Measurements from ENCODE around the gene GCGR.

GCGR gene

DNA sequence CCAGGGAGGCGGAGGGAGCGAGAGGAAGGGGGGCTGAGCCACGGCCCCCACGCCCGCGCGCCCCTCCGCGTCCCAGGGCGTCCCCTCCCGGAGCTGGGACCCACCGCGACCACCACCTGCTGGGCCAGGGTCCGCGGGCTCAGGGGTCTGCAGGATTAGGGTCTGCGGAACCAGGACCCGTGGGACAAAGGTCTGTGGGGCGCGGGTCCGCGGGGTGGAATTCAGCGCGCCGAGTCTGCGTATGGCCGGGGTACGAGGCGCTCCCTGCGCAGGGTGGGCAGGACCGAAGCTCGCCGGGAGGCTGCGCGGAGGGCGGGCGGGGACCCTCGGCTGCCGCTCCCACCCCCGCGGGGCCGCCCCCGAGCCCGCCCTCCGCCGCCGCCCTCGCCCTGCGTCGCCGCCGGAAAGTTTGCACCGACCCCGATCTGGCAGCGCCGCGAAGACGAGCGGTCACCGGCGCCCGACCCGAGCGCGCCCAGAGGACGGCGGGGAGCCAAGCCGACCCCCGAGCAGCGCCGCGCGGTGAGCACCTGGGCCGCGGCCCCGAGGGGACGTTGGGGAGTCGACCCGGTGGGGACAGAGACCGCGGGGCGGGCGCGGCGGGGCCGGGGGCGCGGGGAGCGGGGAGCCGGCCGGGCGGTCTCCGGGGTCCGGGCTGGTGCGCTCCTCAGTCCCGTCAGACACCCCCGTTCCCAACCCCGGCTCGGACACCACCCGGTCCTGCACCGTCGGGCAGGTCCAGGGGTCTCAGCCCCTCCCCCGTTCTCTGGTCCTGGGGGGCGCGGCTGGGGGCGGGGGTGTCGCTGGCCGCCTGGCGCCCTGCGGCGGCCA is at the start of gene GCGR:
Gene GCGR (plus strand): TSS at position 423 of the 831 bp plus-strand sequence. CDS start 4,869 bp downstream, outside the sequence.
- no peak for DNase-seq

DNA sequence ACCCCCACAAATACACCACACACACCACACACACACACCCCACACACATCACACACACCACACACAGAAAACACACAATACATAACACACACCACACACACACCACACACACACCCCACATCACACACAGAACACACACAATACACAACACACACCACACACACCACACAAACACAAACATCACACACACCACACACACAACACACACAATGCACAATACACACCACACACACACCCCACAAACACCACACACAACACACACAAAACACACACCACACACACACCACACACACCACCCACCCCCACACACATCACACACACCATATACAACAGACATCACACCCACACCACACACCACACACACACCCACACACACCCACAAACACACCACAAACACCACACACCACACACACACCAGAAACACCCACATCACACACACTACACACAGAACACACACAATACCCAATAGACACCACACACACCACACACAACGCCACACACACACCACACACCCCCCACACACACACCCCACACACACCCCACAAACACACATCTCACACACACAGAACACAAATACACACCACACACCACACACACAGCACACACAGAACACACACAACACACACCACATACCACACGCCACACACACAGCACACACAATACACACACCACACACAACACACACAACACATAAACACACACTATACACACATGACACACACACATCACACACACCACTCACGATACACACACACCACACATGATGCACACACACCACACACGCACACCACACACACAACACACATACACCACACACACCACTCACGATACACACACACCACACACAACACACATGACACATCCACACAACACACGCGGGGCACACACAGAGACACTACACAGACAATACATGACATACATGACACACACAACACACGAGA is 11.0 kb upstream of the GCGR start:
- no peak for DNase-seq

DNA sequence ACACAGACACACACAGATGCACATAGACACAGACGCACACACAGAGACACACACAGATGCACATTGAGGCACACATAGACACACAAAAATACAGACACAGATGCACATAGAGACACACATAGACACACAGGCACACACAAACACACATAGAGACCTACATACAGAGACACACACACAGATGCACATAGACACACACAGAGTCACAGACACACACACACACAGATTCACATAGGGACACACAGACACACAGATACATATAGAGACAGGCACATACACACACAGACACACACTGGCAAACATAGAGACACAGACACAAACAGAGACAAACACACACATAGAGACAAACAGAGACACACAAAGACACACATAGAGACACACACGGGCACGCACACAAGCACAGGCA is 9.9 kb upstream of the GCGR start:
- no peak for DNase-seq

DNA sequence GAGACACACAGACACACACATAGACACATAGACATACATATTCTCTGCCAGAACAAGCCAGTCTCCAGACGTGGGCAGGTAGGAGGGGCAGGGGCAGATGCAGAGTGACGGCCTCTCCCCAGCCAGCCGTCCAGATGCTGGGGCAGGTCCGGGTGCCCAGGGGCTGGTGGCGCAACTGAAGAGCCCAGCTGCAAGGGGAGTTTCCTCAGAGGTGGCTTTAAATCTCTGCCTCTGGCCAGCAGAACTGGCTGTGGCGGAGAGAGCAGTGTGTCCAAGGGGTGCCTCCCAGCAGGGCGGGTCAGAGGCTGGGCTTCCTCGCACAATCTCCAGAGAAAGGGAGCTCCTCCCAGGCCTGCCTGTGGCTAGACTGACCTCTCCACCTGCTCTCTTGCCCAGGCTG is 9.4 kb upstream of the GCGR start:
- DNase-seq, result no peak

DNA sequence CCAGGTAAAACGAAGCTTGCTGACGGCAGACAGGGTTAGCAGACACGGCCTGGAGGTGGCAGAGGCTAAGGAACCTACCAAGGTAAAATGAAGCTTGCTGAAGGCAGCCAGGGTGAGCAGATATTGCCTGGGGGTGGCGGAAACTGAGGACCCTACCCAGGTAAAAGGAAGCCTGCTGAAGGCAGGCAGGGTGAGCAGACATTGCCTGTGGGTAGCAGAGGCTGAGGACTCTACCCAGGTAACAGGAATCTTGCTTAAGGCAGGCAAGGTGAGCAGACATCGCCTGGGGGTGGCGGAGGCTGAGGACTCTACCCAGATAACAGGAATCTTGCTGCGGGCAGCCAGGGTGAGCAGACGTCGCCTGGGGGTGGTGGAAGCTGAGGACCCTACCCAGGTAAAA is 2.6 kb upstream of the GCGR start:
- no peak for DNase-seq

DNA sequence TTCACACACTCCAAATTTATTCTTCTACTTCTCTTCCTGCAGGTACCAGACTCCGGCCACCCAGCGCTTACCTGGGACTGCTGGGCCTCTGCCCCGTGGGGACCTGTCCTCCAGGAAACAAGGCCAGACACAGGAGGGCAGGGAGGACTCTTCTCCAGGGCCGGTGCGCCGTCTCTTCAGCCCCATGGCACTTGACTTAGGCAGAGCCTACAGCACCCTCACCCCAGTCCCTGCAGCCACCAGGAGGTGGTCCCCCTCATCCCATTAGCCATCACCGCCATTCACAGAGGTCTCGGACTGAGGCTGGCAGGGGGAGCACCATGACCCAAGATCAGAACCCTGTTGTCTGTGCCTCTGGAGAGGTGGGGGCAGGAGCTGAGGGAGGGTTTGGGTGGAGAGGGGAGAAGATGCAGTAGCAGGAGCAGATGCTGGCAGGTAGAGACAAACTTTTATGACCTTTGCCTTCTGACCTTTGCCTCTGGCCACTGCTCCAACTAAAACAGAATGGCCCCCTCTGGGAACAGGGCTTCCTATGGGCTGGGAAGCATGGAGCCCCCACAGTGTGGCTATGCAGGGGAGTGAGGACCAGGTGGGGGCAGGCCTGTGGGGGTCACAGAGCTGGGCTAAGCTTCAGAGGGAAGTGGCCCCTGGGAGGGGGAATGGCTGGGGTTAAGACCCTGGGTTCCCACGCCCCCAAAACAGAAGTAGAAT is 1.7 kb upstream of the GCGR start:
- DNase-seq, result no peak

DNA sequence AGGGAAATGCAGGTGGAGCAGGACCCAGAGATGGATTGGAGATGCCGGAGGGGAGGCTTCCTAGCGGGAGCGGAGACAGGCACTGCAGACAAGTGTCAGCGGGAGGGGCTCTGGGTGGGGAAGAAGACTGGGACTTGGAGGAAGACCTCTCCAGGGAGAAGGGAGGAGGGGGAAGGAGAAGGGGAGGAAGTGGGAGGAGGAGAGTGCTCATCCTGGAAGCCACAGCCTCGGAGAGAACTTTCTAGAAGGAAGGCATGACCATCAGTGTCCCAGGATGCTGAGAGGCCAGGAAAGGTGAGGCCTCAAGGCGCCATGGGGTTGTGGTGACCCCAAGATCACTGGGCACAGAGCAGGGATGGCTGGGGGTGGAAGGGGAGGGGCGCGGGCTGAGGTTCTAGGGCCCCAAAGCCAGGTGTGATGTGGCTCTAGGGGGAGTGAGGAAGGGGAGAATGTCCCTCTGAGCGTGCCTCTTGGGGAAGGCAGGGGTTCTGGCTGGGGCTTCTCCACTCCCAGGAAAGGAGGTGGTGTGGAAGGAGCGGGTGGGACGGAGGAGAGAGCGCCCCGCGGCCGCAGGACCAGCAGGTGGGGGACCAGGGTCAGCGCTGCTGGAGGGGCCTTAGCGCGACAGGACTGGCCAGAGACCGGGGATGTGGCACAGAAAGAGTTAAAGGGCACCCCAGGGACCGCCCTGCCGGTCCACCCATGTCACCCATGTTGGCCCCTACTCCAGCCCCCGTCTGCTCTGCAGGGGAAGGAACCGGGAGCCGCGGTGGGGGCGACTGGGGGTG is 900 bp upstream of the GCGR start:
- DNase-seq, result no peak

DNA sequence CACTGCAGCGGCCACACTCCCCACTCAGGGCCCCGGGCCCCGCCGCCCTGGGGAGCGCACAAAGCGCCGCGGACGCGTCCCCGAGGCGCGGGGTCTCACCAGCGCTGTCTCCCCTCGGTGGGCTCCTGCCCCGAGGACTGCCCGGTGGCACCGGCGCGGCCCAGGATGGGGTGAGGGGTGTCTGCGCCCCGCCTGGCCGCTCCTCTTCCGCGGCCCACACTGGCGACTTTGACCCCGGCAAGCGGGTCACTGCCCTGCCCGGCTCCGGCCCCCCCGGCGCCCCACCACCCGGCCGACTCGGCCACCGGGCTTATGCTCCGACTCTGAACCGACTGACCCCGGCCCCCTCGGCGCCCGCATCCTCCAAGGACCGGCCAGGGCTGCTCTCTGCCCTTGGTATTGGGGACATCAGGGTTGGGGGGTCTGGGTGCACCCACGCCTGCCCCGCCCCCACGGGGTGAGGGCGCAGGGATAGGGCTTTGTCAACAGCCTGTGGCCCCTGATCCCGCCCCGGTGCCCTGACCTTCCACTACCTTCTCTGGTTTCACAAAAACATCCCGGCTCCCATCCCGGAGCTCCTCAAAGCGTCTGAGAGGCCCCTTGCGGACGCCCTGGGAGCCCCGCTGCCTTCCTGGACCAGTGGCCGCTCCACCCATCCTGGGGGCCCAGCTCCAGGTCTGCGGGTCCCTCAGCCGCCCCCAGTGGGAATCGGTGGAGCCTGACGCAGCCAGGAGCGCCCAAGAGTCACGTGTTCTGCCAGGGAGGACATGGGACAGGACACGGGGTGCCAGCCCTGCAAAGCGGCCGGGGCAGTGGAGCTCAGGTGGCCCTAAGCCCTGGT is 829 bp downstream of the GCGR start:
- no peak for DNase-seq

DNA sequence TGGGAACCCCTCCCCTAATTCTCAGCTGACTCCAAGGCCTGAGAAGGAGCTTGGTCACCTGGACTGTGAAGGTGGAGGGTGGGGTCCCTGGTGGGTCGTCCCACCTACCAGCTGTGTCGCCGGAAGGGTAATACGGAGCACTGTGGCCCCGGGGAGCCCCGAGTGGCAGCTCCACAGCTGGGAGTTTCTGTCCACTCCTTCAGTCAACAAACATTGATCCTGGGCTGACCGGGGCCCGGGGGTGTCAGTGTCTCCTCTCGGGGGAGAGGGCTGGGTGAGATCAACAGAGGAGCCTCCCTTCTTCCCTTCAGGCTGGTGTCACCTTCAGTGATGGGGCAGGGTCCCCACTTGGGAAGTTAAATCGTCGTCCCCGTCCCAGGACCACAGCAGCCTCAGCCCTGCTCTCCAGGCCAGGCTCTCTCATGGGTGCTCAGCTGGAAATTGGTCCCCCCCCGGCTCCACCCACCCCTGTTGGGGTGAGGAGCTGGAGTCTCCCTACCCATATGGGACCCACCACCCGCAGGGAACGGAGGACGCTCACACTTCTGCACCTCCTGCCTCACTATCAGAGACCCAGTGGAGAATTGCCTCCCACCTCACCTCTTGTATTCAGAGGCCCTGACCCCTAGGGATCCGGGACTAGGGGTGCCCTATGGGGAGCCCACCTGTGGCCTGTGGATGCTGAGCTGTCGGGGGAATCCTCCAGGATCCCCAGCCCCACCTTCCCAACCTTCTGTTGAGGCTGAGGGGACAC is 1.9 kb downstream of the GCGR start:
- no peak for DNase-seq

DNA sequence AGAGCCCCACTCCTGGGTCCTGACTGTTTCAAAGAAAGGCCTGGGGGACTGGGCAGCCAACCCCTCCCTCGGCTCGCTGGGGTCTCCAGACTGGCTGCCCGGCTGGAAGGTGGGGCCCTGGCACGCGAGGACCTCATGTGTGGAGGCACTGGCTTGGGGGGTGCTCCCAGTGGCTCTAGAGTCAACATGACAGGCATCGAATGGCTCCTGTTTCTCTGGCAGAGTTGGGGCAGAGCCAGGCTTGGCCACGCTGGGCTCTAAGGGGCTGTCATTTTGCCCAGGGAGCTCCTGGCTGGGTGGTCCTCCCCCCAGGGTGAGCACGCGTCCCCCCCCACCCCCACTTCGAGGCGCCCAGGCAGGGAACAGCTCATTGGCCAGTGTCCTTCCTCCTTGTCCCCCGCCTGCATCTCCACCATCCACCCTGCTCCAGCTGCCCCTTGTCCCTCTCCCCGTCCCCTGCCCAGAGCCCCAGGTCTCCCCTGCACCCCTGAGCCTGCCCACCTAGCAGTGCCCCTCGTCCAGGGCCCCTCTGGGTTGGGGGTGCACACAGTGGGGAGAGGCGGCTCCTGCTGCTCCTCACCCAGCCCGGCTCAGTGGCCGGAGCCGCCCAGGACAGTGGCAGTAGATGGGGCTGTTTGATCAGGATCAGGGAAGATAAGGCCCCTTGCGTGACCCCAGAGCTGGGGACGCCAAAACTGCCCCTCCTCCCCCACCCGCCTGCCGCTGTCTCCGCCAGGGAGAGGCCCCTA is 2.7 kb downstream of the GCGR start:
- no peak for DNase-seq

DNA sequence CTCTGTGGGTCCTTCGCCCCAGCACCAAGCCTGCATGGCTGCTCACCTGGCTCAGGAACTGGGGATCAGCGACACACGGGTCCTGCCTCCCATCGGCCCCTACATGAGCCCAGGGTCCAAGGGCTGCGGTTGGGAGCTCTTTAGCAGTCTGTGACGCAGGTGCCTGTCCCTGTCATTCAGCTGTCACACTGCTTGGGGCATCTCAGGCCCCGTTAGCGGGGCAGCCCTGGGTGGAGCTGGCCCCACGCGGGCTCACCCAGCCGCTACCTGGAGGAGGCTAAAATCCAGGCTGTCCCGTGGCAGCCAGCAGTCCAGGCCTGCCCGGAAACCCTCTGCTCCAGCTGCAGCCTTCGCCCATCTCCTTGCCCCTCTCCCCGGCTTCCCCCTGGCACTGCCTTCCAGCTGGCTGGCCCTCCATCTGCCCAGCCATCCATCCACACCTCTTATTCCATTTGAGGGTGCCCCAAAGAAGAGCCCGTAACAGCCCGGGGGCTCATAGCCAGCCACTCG is 3.3 kb downstream of the GCGR start:
- no peak for DNase-seq

DNA sequence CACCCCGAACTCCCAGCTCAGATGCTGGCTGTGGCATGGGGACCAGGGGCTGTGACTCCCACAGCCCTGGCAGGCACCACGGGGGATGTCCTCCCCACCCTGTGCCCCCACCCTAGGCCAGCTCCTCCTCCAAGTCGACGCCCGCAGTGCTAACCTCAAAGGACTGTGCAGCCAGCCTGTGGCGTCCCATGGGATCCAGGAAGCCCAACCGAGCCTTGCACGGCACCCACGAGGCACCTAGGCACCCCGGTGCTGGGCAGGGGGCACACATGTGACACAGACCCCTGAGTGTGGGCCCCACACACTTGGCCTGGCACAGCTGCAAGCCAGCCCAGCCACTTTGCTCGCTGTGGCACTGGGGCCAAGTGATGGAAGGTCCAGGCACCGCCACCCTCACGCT is 3.9 kb downstream of the GCGR start:
- no peak for DNase-seq

DNA sequence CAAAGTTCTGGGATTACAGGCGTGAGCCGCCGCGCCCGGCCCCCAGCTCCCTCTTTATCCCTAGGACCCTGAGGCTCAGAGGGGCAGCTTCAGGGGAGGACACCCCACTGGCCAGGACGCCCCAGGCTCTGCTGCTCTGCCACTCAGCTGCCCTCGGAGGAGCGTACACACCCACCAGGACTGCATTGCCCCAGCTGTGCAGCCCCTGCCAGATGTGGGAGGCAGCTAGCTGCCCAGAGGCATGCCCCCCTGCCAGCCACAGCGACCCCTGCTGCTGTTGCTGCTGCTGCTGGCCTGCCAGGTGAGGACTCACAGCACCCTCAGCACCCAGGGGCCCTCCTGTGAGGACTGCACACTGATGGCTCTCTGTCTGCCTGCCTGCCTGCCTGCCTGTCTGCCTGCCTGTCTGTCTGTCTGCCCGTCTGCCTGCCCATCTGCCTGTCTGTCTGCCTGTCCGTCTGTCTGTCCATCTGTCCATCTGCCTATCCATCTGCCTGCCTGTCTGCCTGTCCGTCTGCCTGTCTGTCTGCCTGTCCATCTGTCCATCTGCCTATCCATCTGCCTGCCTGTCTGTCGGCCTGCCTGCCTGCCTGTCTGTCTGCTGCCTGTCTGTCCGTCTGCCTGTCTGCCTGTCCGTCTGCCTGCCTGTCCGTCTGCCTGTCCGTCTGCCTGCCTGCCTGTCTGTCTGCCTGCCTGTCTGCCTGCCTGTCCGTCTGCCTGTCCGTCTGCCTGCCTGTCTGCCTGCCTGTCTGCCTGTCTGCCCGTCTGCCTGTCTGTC is 5.0 kb downstream of the GCGR start:
- DNase-seq, result no peak

DNA sequence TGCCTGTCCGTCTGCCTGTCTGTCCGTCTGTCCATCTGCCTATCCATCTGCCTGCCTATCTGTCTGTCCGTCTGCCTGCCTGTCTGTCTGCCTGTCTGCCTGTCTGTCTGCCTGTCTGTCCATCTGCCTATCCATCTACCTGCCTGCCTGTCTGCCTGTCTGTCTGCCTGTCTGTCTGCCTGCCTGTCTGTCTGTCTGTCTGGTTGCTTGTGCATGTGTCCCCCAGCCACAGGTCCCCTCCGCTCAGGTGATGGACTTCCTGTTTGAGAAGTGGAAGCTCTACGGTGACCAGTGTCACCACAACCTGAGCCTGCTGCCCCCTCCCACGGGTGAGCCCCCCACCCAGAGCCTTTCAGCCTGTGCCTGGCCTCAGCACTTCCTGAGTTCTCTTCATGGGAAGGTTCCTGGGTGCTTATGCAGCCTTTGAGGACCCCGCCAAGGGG is 5.6 kb downstream of the GCGR start:
- DNase-seq, result no peak

DNA sequence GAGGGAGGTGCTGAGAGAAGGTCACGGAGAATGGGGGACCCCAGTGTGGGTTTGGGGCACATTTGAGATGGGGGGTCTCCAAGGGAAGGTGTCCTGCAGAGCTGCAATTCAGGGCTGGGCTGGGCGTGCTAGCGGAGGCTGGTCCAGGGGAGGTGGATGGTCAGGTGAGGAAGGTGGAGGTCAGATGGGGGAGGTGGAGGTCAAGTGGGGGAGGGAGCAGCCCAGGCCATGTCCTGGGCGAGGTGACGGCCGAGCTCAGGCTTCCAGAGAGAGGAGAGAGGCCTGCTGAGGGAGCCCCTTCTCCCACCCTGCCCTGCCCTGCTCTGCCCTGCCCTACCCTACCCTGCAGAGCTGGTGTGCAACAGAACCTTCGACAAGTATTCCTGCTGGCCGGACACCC is 6.5 kb downstream of the GCGR start:
- no peak for DNase-seq

DNA sequence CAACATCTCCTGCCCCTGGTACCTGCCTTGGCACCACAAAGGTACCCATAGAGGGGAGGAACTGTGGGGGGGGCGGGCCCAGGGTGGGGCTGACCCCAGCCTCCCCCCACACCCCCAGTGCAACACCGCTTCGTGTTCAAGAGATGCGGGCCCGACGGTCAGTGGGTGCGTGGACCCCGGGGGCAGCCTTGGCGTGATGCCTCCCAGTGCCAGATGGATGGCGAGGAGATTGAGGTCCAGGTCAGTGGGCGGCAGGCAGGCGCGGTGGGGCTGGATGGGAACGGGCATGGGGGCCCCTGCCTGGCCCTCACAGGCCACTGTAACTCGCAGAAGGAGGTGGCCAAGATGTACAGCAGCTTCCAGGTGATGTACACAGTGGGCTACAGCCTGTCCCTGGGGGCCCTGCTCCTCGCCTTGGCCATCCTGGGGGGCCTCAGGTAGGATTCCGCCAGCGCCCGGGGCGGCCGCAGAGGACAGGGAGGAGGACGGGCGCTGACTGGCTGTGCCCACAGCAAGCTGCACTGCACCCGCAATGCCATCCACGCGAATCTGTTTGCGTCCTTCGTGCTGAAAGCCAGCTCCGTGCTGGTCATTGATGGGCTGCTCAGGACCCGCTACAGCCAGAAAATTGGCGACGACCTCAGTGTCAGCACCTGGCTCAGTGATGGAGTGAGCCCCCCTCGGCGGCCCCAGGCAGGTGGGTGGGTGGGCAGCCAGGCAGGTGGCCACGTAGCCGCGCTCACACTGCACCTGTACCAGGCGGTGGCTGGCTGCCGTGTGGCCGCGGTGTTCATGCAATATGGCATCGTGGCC is 7.1 kb downstream of the GCGR start:
- DNase-seq, result no peak

DNA sequence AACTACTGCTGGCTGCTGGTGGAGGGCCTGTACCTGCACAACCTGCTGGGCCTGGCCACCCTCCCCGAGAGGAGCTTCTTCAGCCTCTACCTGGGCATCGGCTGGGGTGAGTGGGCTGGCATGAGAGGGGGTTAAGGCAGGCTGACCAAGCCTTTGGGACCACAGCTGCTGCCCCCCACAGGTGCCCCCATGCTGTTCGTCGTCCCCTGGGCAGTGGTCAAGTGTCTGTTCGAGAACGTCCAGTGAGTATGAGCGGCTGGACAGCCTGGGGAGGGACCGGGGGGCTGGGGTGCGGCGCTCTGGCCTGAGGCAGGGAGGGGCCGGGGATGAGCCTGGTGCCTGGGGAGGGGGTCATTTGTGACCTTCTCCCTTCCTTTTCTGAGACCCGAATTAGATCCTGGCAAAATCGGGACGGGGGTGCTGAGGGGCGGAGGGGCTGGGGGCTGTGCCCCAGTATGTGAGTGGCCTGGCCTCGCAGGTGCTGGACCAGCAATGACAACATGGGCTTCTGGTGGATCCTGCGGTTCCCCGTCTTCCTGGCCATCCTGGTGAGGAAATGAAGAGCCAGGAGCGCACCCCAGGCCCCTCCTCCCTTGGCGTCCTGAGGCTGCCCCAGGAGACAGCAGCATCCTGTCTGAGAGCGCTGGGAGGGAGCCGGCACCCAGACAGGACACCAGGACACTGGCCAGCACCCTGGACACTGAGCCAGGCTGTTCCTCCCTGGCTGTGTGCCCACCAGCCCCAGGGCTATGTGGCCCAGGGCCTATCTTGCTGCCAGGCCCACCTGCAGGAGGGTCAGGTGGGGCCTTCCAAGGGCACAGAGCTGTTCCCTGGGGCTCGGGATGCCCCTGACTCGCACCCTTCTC is 8.0 kb downstream of the GCGR start:
- no peak for DNase-seq

All from NCI-H2227 treated with DMSO at 0.1 percent for 48 hours (cell line).